NCI-H2171 (cell line): ENCODE data around the gene OTOA.
"Not testable (repeated sequence)": the region's sequence is repeated elsewhere in the genome, so short reads cannot be mapped to it uniquely, and the experiment has no call there.

Experiments used
- DNase-seq: peaks from one replicate; lab custom pipeline; 2025; lab: John Stamatoyannopoulos, UW

OTOA gene

DNA sequence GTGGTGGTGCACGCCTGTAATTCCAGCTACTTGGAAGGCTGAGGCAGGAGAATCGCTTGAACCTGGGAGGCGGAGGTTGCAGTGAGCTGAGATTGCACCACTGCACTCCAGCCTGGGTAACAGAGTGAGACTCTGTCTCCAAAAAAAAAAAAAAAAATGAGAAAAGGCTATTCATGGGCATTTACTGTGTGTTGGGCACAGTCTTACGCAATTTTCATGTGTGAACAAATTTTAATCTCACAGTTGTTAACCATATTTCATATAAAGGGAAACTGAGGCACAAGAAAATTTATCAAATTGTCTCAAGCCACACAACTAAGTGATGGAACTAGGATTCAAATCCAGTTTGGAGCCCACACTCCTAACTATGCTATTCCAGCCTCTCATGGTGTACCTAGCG is 16.9 kb downstream of the OTOA start:
- DNase-seq: not testable (repeated sequence)

DNA sequence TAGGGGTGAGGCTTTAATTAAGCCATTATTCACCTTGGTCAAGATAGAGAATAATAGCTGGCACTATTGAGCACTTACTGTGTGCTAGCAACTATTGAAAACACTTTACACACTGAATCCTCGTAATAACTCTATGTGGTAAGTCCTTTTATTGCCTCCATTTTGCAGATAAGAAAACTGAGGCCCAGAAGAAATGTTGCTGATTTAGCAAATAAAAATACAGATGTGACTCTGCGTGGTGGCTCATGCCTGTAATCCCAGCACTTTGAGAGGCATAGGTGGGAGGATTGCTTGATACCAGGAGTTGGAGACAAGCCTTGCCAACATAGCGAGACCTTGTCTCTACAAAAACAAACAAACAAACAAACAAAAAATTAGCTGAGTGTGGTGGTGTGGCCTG is 19.4 kb downstream of the OTOA start:
- DNase-seq: no peak

DNA sequence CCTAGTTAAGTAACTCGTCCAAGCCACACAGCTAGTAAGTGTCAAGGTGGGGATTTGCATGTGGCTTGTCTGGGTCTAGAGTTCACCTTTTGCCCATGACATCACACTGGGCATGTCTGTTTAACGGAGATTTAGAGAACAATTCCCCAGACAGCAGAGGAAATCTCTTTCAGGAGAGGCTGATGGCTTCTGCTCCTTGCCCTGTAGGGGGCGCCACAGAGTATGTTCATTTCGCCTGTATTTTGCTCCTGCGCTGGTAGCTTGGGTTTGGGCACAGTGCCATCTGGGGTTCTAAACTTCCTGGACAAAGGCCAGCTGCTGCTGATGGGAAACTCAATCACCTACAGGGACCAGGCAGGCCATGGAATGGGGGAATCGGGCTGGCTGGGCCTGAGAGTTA is 20.4 kb downstream of the OTOA start:
- DNase-seq: peak; percentile 20

DNA sequence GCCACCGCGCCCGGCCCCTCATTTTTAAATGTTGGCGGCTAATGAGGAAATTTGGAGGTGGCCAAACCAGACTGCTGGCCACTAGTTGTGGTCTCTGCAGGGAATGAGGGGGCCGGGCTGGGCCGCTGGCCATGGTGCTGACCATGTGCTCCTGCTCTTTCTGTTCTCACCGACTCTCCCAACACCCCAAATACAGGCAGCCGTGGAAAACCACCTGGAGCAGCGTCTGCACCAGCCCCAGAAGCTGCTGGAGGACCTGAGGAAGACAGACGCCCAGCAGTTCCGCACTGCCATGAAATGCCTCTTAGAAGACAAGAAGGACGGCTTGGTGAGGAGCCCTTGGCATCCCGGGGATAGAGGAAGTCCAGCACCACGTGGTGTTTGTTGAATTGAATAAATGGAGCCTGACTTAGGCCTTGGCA is 21.3 kb downstream of the OTOA start:
- no peak for DNase-seq

DNA sequence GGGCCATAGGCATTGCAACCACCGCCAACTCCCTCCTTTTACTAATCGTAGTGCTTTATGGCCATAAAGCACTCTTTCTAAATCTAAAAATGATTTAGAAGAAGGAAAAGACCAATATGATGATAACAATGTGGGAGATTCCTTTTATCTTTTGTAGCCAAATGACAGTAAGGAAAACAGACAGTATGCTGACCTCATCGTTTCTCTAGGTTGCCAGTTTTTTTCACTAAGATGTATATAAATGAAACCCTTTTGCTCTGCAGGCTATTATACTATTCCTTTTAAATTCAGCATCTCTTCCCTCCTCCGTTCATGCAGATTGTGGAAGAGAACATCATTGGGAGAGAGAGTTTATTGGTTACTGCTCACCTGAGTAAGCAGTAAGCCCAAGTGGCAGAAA is 25.3 kb downstream of the OTOA start:
- DNase-seq: no peak

DNA sequence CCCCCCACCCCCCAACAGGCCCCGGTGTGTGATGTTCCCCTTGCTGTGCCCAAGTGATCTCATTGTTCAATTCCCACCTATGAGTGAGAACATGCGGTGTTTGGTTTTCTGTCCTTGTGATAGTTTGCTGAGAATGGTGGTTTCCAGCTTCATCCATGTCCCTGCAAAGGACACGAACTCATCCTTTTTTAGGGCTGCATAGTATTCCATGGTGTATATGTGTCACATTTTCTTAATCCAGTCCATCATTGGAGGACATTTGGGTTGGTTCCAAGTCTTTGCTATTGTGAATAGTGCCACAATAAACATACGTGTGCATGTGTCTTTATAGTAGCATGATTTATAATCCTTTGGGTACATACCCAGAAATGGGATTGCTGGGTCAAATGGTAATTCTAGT is 27.2 kb downstream of the OTOA start:
- DNase-seq: not testable (repeated sequence)

DNA sequence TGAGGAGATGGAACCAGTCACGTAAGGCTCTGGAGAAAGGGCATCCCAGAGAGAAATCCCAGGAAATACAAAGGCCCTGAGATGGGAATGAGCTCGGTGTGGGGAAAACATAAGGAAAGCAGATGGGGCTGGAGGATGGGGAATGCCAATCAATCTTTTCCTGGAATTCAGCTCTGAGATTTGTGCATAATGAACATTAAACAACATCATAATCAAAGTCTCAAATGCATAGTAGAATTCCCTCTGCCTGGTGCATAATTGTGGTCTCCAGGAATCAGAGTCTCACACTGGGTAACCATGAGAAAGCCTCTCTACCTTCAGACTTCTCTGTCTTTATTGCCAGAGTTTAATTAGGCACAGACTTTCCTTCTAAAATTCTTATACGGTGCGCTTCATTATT is 30.8 kb downstream of the OTOA start:
- DNase-seq: no peak

DNA sequence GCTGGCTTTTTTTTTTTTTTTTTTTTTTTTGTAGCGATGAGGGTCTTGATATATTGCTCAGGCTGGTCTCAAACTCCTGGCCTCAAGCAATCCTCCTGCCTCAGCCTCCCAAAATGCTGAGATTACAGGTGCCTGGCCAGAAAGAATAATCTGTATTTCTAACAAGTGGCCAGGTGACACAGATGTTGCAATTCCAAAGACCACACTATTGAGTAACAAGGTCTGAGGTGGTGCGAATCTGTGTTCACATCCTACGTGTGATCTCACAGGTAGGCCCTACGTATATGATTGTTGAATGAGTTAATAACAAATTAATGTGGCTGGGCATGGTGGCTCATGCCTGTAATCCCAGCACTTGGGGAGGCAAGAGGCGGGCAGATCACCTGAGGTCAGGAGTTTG is 33.3 kb downstream of the OTOA start:
- no peak for DNase-seq

DNA sequence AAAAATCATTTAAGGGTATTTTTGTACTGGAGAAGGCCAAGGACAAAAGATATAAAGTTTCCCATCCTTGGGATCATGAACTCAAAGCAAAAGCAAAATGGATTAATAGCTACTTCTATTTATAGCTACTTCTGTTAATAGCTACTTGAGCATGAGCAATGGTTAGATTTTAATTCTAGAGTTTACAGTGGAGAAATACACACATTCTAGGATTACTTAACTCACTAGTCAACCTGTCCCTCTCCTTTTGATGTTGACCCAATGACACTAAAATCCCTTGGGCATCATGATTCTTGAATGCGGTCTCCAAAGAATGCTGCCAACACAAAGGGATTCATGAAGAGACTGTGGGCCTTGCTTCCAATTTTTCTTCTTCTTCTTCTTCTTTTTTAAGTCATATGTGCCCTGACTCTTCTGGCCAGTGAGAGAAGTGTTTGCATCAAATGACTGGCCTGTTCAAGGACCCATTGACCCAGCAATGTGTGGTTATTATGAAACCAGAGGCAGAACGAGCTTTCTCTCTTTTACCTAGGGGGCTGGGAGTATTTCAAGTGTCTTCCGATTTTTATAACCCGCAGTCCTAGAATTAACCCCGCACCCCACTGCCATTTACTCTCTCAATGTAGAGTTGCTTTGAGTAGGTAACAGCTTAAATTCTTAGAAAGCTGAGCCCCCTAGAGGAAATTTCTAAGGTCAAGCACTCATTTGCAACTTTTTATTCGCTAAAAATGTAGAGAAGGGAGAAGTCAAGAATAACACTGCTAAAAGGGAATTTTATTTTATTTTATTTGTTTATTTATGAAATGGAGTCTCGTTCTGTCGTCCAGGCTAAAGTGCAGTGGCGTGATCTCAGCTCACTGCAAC is 34.6 kb downstream of the OTOA start:
- DNase-seq: no peak

DNA sequence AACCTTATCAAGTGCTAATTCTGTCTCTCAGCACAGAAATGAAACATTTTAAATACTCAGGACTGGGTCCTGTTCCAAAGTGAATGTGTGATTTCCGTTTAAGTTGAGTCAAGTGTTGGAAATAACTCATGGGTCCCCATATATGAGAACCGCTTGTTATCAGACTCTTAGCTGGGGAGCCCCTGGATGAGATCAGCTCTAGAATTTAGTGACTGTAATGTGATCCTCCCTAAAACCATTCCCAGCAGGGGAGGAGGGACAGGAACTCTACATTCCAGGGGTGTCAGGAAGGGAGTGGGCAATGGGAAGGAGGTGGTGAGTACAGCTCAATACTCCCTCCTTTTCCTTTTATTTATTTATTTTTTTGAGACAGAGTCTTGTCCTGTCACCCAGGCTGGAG is 37.5 kb downstream of the OTOA start:
- DNase-seq: no peak

DNA sequence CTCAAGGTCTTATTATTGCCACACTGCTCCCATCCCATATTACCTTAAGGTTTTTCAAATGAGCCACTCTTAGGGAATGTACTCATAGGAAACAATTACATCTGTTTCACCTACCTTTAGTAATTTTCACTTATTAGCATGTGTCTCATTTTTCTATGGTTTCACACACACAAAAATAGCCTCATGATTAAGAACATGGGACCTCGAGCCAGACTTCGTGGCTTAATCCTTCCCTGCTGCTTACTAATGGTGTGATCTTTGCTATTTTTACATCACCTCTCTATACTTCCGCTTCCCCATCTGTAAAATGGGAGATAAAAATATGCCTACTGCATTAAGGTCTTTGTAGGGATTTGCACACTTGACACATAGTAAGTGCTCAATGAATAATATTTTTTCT is 38.5 kb downstream of the OTOA start:
- DNase-seq: no peak

DNA sequence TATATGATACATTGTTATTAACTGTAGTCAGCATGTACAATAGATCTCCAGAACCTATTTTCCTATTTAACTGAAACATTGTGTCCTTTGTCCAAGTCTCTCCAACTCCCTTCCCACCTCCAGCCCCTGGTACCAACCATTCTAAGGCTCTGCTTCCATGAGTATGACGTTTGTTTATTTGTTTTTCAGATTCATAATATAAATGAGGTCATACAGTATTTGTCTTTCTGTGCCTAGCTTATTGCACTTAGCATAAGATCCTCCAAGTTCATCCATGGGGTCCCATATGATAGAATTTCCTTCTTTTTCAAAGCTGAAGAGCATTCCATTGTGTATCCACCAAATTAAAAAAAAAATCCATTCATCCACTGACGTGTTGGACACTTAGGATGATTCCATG is 39.4 kb downstream of the OTOA start:
- DNase-seq: no peak

DNA sequence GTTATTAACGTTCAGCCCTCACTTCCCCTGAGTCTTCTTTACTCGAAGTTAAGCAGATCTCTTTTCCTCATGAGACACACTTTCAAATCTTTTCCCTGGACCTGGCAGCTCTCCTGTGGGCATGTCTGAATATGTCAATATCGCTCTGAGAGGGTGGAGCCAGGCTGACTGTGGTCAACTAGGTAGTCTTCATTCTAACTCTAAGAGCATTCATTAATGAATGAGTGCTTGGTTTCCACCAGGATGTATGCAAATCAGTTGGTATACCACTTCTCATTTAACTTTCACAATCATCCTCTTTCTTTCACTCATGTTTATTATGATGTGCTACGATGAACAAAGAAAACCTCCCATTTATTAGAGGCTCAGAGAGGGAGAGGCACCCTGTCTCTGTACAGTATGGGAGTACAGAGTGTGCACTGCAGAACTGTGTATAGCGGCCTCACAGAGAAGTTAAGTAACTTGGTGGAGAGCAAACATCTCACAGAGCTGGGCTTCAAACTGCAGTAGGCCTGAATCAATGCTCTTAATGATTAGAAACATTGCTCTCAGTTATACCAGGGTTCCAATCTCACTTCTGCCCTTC is 39.9 kb downstream of the OTOA start:
- DNase-seq: no peak

DNA sequence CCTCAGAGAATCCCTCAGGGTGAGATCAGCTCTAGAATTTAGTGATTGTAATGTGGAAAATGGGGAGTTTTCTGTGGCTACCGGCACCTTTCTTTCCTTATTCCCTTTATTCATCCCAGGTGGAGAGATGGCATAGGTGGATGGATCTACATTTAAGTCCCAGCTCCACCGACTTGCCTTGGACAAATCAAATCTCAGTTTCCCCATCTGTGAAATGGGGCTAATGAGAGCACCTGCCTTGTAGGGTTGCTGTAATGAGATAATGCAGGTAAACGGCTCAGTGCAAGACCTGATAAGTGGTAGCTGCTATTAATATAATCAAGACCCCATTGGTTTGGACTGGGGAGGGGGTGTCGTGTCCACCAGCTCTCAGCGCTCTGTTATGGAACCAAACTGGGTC is 40.5 kb downstream of the OTOA start:
- no peak for DNase-seq

DNA sequence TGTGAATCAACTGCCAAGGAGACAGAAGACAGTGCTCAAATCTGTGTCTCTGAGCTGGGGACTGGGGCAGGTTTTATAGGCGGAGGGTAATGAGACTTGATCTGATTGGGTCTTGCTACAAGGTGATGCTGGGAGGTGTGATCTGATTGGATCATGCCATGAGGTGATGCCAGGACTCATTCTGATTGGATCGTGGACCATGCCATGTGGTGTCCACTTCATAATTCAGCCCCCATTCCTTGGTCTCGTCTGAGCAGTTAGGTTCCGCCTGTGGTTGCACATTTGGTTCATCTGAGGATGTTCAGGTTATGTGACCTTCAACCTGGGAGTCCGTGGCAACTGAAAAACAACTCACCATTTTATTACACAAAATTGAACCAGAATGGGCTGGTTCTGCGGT is 41.0 kb downstream of the OTOA start:
- no peak for DNase-seq

DNA sequence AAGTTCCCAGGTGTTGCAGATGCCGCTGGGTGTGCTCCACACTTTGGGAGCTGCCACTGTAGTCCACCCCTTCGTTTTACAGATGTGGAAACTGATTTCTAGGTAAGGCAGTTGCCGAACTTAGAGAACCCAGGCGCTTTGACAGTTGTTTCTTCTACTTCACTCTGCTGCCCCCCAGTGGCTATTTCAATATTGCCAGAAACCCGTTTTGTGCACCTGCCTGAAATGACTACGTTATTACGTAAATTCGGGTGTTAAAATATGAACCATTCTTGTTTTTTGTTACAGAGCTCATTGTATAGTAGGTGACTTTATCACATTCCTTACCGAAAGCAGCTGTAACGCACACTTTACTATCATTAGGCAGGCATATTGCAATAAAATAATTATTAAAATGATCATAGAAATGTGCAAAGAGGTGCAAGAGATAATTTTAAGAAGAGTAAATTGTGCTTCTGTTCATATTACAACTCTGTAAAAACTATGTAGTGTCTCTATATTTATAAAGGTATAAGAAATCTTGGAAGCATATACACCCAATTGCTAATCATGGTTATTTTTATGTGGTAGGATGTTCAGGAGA is 44.9 kb downstream of the OTOA start:
- DNase-seq: peak; percentile 58

DNA sequence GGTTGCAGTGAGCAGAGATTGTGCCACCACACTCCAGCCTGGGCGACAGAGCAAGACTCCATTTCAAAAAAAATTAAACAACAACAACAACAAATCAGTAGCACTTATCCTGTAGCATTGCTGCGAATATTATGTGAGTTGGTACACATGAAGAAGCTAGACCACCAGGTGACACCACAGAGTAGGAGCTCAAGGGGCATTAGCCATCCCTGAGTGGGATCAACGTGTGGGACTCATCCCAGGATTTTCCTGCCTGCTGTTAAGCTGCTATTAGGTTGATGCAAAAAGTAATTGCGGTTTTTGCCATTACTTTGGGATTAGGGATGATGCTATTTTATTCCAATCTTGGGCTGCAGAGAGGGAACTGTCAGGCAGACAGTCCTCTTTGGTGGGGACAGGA is 47.2 kb downstream of the OTOA start:
- no peak for DNase-seq

DNA sequence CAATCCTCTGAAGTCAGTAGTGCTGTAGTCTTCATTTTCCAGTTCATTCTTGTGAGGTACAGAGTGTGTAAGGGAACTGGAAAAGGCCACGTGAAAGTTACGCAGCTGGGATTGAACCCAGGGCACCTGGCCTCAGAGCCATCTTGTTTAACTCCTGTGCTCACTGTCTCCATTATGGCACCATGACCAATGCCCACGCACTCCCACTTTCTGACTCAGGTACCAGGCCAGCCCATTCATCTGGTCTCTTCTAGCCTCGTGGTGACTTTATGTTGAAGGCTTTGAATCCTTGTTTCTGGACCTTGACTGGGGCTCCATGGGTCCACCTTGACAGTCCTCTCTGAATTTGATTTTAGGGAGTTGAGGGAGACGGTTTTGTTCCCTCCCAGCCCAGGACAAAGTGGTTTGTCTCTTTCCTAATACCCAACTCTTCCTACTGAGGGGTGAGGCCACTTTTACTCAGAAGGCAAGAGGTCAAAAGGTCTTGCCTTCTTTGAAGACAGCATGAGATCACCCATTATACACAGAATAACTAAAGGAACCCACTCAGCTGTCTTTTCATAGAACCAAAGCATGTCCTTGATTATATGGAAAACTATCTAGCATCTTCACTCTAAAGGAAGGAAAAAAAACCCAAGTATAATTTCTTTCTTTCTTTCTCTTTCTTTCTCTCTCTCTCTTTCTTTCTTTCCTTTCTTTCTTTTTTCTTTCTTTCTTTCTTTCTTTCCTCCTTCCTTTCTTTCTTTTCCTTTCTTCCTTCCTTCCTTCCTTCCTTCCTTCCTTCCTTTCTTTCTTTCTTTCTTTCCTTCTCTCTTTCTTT is 50.0 kb downstream of the OTOA start:
- DNase-seq: no peak

DNA sequence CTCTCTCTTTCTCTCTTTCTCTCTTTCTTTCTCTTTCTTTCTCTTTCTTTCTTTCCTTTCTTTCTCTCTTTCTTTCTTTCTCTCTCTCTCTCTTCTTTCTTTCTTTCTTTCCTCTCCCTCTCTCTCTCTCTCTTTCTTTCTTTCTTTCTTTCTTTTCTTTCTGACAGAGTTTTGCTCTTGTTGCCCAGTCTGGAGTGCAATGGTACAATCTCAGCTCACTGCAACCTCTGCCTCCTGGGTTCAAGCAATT is 50.5 kb downstream of the OTOA start:
- not testable (repeated sequence) for DNase-seq

DNA sequence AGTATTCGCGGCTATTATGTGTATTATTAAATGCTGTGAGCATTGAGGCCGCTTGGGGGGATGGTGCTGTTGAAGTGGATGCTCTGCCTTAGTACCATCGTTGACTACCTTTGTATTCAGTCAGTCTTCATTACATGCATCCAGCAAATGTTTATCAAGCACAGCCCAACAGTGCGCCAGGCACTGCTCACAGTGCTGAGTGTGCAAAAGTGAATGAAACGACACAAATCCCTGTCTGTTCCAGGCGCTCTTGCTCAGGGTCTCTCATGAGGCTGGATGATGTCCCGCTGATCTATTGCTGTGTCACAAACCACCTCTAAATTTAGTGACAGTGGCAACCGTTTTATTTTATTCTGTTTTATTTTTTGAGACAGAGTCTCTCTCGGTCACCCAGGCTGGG is 53.8 kb downstream of the OTOA start:
- no peak for DNase-seq

DNA sequence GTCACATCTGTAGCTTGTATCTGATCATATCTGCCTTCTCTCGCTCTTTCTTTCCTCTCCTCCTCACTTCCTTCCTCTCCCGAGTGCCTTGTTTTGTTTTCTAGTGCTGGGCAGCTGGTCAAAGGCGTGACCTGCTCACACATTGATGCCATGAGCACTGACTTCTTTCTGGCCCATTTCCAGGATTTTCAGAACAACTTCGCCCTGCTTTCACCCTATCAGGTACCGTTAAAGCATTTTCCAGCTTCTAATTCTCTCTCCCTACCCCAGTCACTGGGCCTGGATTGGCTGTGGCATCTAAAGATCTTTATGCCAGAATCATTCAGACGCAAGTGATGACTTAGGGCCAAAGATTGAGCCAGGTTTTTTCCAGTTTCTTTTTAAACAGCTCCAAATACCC is 55.5 kb downstream of the OTOA start:
- no peak for DNase-seq

DNA sequence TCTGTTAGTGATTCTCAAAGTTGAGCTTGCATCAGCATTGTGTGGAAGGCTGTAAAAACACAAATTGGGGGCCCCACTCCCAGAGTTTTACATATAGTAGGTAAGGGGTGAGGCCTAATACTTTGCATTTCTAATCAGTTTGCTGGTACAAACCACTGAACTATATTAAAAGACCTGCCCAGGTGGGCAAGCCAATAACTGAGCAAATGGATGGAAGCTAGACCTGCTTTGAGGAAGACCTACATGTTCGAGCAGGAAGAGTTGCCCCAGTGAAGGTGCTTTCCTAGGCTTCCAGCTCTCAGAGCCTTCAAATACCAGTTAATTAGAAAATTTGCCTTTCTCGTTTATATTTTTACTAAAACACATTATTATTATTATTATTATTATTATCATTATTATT is 56.8 kb downstream of the OTOA start:
- no peak for DNase-seq
